HEK293 (cell line): Measurements from ENCODE around the gene CD69.

Experiments used
- CTCF ChIA-PET: fragments of 350-600 bp; formaldehyde crosslinking; extraction: SDS; loops from one replicate; lab custom pipeline; 2021; ENCODE audit warnings: antibody characterized with exemption; lab: Yijun Ruan, JAX
- POLR2A ChIA-PET: fragments of 300-600 bp; formaldehyde crosslinking; extraction: SDS; loops from one replicate; lab custom pipeline; 2020; ENCODE audit warnings: antibody characterized with exemption, inconsistent platforms; lab: Yijun Ruan, JAX
- H3K27ac ChIP-seq: fragments of 200-500 bp; sonication (Bioruptor generic); 2 replicates; pipeline ENCODE4 v1.5.1; 2014; ENCODE audit warnings: low read depth, low read length, control low read depth, inconsistent platforms; ENCODE audit errors: extremely low read depth
- H3K36me3 ChIP-seq, 2 experiments: fragments of 200-500 bp in 1 of 2; sonication (Bioruptor generic) in 1 of 2; 1 replicate in 1 of 2; 2 replicates in 1 of 2; pipeline ENCODE4 v1.5.1; 2014 to 2017; ENCODE audit warnings: inconsistent platforms in 2 of 2, low read length in 2 of 2; ENCODE audit not compliant: control insufficient read depth in 2 of 2, insufficient read depth in 1 of 2
- H3K4me1 ChIP-seq: fragments of 200-500 bp; sonication (Bioruptor generic); 2 replicates; pipeline ENCODE4 v1.5.1; 2014; ENCODE audit warnings: mild to moderate bottlenecking, low read length, inconsistent platforms; ENCODE audit not compliant: control insufficient read depth, insufficient read depth
- H3K4me3 ChIP-seq: 2 replicates; pipeline ENCODE4 v1.5.1; 2011; ENCODE audit warnings: low read depth, mild to moderate bottlenecking, control low read depth, low read length, moderate library complexity
- H3K9me3 ChIP-seq: fragments of 200-500 bp; sonication (Bioruptor generic); 2 replicates; pipeline ENCODE4 v1.5.1; 2014; ENCODE audit warnings: low read depth, low read length, inconsistent platforms; ENCODE audit not compliant: control insufficient read depth, insufficient read depth
- BCL11A ChIP-seq: fragments of 450-650 bp; formaldehyde crosslinking; IDR thresholded peaks from 2 replicates; pipeline ENCODE4 v1.5.1; 2016; ENCODE audit warnings: low read depth, missing biosample characterization, missing genetic modification characterization
- BCL6B ChIP-seq: fragments of 450-650 bp; formaldehyde crosslinking; IDR thresholded peaks from 2 replicates; pipeline ENCODE4 v1.5.1; 2017; ENCODE audit warnings: missing biosample characterization, missing genetic modification characterization
- GLIS1 ChIP-seq: fragments of 450-650 bp; formaldehyde crosslinking; IDR thresholded peaks from 2 replicates; pipeline ENCODE4 v1.5.1; 2016; ENCODE audit warnings: missing biosample characterization, missing genetic modification characterization
- PBX3 ChIP-seq: sonication (generic); formaldehyde crosslinking; IDR thresholded peaks from 2 replicates; pipeline ENCODE4 v1.8.1; 2022; ENCODE audit warnings: mild to moderate bottlenecking, moderate library complexity, missing genetic modification reagents
- SCRT1 ChIP-seq: fragments of 450-650 bp; formaldehyde crosslinking; IDR thresholded peaks from 2 replicates; pipeline ENCODE4 v1.5.1; 2016; ENCODE audit warnings: missing biosample characterization, missing genetic modification characterization, borderline replicate concordance
- YY1 ChIP-seq: fragments of 450-650 bp; formaldehyde crosslinking; IDR thresholded peaks from 2 replicates; pipeline ENCODE4 v1.5.1; 2018; ENCODE audit warnings: missing biosample characterization, missing genetic modification characterization
- ZBTB48 ChIP-seq: fragments of 450-650 bp; formaldehyde crosslinking; IDR thresholded peaks from 2 replicates; pipeline ENCODE4 v1.5.1; 2016; ENCODE audit warnings: missing biosample characterization, missing genetic modification characterization
- ZFP3 ChIP-seq: fragments of 450-650 bp; formaldehyde crosslinking; IDR thresholded peaks from 2 replicates; pipeline ENCODE4 v1.5.1; 2016; ENCODE audit warnings: low read depth, missing biosample characterization, missing genetic modification characterization
- ZFP41 ChIP-seq: fragments of 450-650 bp; formaldehyde crosslinking; IDR thresholded peaks from 2 replicates; pipeline ENCODE4 v1.5.1; 2016; ENCODE audit warnings: missing biosample characterization, missing genetic modification characterization, borderline replicate concordance
- ZNF184 ChIP-seq: fragments of 450-650 bp; IDR thresholded peaks from 2 replicates; pipeline ENCODE4 v1.5.1; 2018; ENCODE audit warnings: missing biosample characterization, mild to moderate bottlenecking, missing genetic modification characterization
- ZNF202 ChIP-seq: fragments of 450-650 bp; formaldehyde crosslinking; IDR thresholded peaks from 2 replicates; pipeline ENCODE4 v1.5.1; 2016; ENCODE audit warnings: missing biosample characterization, missing genetic modification characterization, borderline replicate concordance
- ZNF266 ChIP-seq: fragments of 450-650 bp; formaldehyde crosslinking; IDR thresholded peaks from 2 replicates; pipeline ENCODE4 v1.5.1; 2016; ENCODE audit warnings: missing biosample characterization, missing genetic modification characterization, low read depth
- ZNF311 ChIP-seq: fragments of 450-650 bp; formaldehyde crosslinking; IDR thresholded peaks from 2 replicates; pipeline ENCODE4 v1.5.1; 2017; ENCODE audit warnings: missing biosample characterization, missing genetic modification characterization, borderline replicate concordance
- ZNF335 ChIP-seq: fragments of 450-650 bp; formaldehyde crosslinking; conservative IDR thresholded peaks from 2 replicates; pipeline ENCODE4 v1.5.1; 2016; ENCODE audit warnings: missing biosample characterization, missing genetic modification characterization
- ZNF560 ChIP-seq: fragments of 450-650 bp; formaldehyde crosslinking; IDR thresholded peaks from 2 replicates; pipeline ENCODE4 v1.5.1; 2017; ENCODE audit warnings: missing biosample characterization, missing genetic modification characterization, borderline replicate concordance
- ZNF571 ChIP-seq: fragments of 450-650 bp; formaldehyde crosslinking; IDR thresholded peaks from 2 replicates; pipeline ENCODE4 v1.5.0; 2017; ENCODE audit warnings: missing biosample characterization, missing genetic modification characterization
- ZNF596 ChIP-seq: fragments of 450-650 bp; IDR thresholded peaks from 2 replicates; pipeline ENCODE4 v1.5.0; 2018; ENCODE audit warnings: missing biosample characterization, mild to moderate bottlenecking, missing genetic modification characterization, moderate library complexity
- ZNF621 ChIP-seq: fragments of 450-650 bp; formaldehyde crosslinking; IDR thresholded peaks from 2 replicates; pipeline ENCODE4 v1.5.1; 2017; ENCODE audit warnings: missing biosample characterization, missing genetic modification characterization
- ZNF670 ChIP-seq: fragments of 450-650 bp; formaldehyde crosslinking; IDR thresholded peaks from 2 replicates; pipeline ENCODE4 v1.5.1; 2016; ENCODE audit warnings: missing biosample characterization, missing genetic modification characterization, low read depth
- ZNF785 ChIP-seq: fragments of 450-650 bp; formaldehyde crosslinking; IDR thresholded peaks from 2 replicates; pipeline ENCODE4 v1.5.1; 2016; ENCODE audit warnings: missing biosample characterization, missing genetic modification characterization
- ZNF791 ChIP-seq: fragments of 450-650 bp; formaldehyde crosslinking; IDR thresholded peaks from 2 replicates; pipeline ENCODE4 v1.5.1; 2016; ENCODE audit warnings: missing biosample characterization, missing genetic modification characterization
- TF ChIP-seq, protein P1 (sequence below): fragments of 450-650 bp; formaldehyde crosslinking; IDR thresholded peaks from 2 replicates; pipeline ENCODE4 v1.5.1; 2016; ENCODE audit warnings: missing biosample characterization, missing genetic modification characterization
- TF ChIP-seq, protein P2 (sequence below): fragments of 450-650 bp; formaldehyde crosslinking; IDR thresholded peaks from 2 replicates; pipeline ENCODE4 v1.5.1; 2016; ENCODE audit warnings: missing biosample characterization, missing genetic modification characterization, borderline replicate concordance
- TF ChIP-seq, protein P3 (sequence below): fragments of 450-650 bp; formaldehyde crosslinking; IDR thresholded peaks from 2 replicates; pipeline ENCODE4 v1.5.1; 2016; ENCODE audit warnings: missing biosample characterization, missing genetic modification characterization

The CD69 gene

DNA sequence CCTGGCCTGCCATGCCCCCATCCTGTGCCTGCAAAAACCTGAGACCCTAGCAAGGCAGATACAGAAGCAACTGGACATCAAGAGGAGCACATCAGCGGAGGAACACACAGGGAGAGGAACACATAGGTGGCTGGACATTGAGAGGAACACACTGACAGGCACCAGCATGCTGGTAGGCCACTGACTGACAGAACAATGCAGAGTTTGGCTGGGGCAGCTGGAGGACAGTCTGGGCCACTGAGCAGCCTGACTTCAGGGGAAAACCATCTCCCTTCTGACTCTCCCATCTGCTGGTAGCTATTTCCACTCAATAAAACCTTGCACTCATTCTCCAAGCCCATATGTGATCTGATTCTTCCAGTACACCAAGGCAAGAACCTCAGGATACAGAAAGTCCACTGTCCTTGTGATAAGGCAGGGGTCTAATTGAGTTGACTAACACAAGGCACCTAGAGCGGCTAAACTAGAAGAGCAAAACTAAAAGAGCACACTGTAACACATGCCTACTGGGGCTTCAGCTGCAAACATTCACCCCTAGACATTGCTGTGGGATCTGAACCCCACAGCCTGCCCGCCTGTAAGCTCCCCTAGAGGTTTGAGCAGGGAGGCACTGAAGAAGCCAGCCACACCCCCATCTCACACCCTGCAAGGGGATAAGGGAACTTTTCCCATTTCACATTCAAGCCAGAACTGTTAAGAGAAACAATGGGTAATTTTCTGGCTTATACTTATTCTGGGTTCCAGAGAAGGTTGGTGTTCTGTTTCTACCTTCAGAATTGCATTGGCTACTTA, 49.9 kb downstream of the CD69 start:
- Histone ChIP-seq H3K4me1 (no peaks in the 10 kb centered on the region), H3K36me3 (no peaks in the 10 kb centered on the region), H3K9me3 (no peaks in the 10 kb centered on the region), H3K27ac (no peak overlapping the region), H3K4me3 (no peak overlapping the region)
- POLR2A ChIA-PET = no interaction called here
- TF ChIP-seq ZNF785 (tag by site-specific recombination) (no peak), YY1 (tag by site-specific recombination) (no peak), SCRT1 (tag by site-specific recombination) (no peak), ZNF670 (tag by site-specific recombination) (no peak), ZNF184 (no peak), ZNF571 (tag by site-specific recombination) (no peak), PBX3 (CRISPR knock-in tag) (no peak), ZNF560 (tag by site-specific recombination) (no peak), ZFP3 (tag by site-specific recombination) (no peak), ZNF335 (tag by site-specific recombination) (no peak), ZNF791 (tag by site-specific recombination) (no peak), BCL11A (tag by site-specific recombination) (no peak)
- TF ChIP-seq, protein P1, sequence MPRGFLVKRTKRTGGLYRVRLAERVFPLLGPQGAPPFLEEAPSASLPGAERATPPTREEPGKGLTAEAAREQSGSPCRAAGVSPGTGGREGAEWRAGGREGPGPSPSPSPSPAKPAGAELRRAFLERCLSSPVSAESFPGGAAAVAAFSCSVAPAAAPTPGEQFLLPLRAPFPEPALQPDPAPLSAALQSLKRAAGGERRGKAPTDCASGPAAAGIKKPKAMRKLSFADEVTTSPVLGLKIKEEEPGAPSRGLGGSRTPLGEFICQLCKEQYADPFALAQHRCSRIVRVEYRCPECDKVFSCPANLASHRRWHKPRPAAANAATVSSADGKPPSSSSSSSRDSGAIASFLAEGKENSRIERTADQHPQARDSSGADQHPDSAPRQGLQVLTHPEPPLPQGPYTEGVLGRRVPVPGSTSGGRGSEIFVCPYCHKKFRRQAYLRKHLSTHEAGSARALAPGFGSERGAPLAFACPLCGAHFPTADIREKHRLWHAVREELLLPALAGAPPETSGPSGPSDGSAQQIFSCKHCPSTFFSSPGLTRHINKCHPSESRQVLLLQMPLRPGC (tag by site-specific recombination) = no peak
- TF ChIP-seq, protein P2, sequence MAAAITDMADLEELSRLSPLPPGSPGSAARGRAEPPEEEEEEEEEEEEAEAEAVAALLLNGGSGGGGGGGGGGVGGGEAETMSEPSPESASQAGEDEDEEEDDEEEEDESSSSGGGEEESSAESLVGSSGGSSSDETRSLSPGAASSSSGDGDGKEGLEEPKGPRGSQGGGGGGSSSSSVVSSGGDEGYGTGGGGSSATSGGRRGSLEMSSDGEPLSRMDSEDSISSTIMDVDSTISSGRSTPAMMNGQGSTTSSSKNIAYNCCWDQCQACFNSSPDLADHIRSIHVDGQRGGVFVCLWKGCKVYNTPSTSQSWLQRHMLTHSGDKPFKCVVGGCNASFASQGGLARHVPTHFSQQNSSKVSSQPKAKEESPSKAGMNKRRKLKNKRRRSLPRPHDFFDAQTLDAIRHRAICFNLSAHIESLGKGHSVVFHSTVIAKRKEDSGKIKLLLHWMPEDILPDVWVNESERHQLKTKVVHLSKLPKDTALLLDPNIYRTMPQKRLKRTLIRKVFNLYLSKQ = no peak
- CTCF ChIA-PET = interaction anchor here (0.8 to 7.2 kb wide), 4 partner anchors 24 to 76 kb away, joined by 3 to 87 read pairs (median 4); no protein-coding TSS in a partner anchor

DNA sequence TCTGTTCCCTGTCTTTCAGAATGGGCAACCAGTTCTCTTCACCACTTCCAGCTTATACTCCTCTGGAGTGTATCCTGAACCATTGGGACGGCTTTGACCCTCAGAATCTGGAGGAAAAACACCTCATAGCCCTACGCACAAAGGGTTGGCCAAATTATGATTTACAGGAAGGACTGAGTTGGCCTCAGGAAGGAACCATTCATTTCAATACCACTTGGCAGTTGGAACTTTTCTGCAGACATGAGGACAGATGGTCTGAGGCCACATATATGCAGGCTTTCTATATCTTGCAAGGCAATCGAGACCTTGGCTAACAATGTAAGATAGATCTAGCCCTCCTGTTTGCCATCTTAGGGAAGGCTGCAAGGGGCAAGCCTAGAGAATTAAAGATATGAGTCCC, 51.8 kb downstream of the CD69 start:
- Histone ChIP-seq H3K36me3 (no peaks in the 10 kb centered on the region), H3K27ac (no peak overlapping the region), H3K9me3 (no peaks in the 10 kb centered on the region), H3K4me1 (no peaks in the 10 kb centered on the region), H3K4me3 (no peak overlapping the region)
- ChIA-PET CTCF (interaction anchor here (0.6 to 7.2 kb wide), 20 partner anchors 9 to 1051 kb away, joined by 3 to 87 read pairs (median 4); no protein-coding TSS in a partner anchor), POLR2A (no interaction called here)
- no peak for TF ChIP-seq ZBTB48 (tag by site-specific recombination)
- TF ChIP-seq, protein P3, sequence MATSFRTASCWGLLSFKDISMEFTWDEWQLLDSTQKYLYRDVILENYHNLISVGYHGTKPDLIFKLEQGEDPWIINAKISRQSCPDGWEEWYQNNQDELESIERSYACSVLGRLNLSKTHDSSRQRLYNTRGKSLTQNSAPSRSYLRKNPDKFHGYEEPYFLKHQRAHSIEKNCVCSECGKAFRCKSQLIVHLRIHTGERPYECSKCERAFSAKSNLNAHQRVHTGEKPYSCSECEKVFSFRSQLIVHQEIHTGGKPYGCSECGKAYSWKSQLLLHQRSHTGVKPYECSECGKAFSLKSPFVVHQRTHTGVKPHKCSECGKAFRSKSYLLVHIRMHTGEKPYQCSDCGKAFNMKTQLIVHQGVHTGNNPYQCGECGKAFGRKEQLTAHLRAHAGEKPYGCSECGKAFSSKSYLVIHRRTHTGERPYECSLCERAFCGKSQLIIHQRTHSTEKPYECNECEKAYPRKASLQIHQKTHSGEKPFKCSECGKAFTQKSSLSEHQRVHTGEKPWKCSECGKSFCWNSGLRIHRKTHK (tag by site-specific recombination) = no peak
- no peak for TF ChIP-seq ZNF596 (tag by site-specific recombination)
- TF ChIP-seq ZNF266 = no peak
- no peak for TF ChIP-seq BCL6B
- no peak for TF ChIP-seq ZNF571 (tag by site-specific recombination)
- TF ChIP-seq ZFP41 (tag by site-specific recombination) = no peak
- TF ChIP-seq ZNF621 (tag by site-specific recombination) = no peak
- no peak for TF ChIP-seq ZNF311 (tag by site-specific recombination)
- TF ChIP-seq ZNF202 (tag by site-specific recombination) = no peak
- TF ChIP-seq GLIS1 (tag by site-specific recombination) = no peak
